Thyroid gland (tissue), 4 donors: ENCODE data around the gene LDAH.

Source experiments
- POLR2A ChIP-seq, 2 donors: fragments of 450-650 bp; IDR thresholded peaks; one replicate each; pipeline ENCODE4 v1.6.1; 2017; ENCODE audit warnings: antibody characterized with exemption in 2 of 2, mild to moderate bottlenecking in 2 of 2, moderate library complexity in 1 of 2
- TF ChIP-seq, protein P1 (sequence below), 6 experiments: fragments of 200-600 bp in 3 of 6; fragments of 450-650 bp in 3 of 6; sonication (generic) in 3 of 6; IDR thresholded peaks; one replicate each; pipeline ENCODE4 v1.5.1; 2016 to 2019; ENCODE audit warnings: antibody characterized with exemption in 6 of 6, mild to moderate bottlenecking in 2 of 6, inconsistent platforms in 1 of 6, moderate library complexity in 1 of 6

GRCh38 chr2:20650877-20651730, 171.8 kb downstream of the LDAH start, which contains the start of gene HS1BP3:
- TF ChIP-seq, protein P1, sequence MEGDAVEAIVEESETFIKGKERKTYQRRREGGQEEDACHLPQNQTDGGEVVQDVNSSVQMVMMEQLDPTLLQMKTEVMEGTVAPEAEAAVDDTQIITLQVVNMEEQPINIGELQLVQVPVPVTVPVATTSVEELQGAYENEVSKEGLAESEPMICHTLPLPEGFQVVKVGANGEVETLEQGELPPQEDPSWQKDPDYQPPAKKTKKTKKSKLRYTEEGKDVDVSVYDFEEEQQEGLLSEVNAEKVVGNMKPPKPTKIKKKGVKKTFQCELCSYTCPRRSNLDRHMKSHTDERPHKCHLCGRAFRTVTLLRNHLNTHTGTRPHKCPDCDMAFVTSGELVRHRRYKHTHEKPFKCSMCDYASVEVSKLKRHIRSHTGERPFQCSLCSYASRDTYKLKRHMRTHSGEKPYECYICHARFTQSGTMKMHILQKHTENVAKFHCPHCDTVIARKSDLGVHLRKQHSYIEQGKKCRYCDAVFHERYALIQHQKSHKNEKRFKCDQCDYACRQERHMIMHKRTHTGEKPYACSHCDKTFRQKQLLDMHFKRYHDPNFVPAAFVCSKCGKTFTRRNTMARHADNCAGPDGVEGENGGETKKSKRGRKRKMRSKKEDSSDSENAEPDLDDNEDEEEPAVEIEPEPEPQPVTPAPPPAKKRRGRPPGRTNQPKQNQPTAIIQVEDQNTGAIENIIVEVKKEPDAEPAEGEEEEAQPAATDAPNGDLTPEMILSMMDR (IDR thresholded peaks at IDR 0.05) = peak; percentile 11 to 100 (median 94)
- peak; percentile 66 to 92 for TF ChIP-seq POLR2A (IDR thresholded peaks at IDR 0.05)
